GM21515 (cell line): ENCODE measurements around the gene SPIB.
A peak's percentile ranks its signal among the peaks of the same experiment; 100 is the strongest.

ENCODE experiments used
- ATAC-seq: cut with Tn5 transposase; IDR thresholded peaks from one replicate; pipeline ENCODE4 v1.9.1; 2021; ENCODE audit not compliant: unreplicated experiment

SPIB gene

DNA sequence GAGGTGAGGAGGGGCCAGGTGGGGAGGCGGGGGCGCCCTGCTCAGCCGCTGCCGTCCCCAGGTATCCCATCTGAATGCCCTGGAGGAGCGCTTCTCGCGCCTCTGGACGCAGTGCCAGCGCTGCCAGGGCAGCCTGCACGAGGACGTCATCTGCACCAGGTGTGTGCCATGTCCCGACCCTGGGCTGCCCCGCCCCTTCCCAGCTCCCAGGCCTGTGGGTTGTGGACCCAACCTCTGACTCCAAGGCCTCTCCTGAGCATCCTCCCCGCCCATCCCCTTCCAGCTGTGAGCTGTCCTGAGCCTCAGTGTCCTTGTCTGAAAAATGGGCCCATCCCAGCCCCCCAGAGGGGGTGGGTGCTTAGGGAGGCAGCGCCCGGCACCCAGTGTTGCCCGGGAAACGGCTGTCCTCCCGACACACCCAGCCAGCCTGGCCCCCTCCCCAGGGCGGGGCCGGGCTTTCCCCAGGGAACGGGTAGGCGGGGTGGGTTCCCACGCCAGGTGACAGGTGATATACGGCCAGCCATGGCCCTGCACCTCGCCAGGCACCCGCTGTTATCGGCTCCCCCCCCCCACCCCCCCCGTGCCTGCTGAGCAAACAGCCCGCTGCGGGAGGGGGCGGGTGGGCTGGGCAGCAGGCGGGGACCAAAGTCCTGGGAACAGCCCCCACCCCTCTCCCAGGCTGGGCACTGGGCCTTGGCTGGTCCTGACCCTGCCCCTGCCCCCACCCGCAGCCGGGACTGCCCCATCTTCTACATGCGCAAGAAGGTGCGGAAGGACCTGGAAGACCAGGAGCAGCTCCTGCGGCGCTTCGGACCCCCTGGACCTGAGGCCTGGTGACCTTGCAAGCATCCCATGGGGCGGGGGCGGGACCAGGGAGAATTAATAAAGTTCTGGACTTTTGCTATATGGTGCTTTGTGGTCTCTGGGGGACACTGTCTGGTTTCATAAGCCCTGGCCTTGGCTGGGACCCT is 1.3 kb upstream of the SPIB start:
- ATAC-seq = no peak

DNA sequence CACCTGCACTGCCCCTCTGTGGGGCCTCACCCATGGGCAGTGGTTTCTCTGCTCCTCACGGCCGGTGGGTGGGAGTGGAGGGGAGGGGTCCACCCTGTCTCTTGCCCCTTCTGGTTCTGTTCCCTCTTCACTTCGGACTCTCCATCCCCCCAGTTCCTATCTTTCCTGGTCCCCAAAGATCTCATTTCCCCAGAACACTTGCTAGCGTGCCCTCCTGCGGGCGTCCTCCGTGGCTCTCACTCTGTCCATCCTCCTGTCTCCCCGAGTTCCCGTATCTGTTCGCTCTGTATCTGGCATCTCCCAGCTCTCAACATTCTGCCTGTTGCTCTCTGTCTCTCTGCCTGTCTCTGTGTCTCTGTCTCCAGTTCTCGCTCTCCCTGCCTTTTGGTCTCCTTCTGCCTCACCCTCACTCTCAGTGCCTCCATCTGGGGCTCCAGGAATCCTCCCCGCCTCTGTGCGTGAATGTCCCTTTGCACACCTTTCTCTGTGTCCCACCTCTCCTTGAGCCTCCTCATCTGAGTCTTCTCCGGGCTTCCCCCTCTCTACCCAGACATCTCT is 363 bp downstream of the SPIB start:
- no peak for ATAC-seq

DNA sequence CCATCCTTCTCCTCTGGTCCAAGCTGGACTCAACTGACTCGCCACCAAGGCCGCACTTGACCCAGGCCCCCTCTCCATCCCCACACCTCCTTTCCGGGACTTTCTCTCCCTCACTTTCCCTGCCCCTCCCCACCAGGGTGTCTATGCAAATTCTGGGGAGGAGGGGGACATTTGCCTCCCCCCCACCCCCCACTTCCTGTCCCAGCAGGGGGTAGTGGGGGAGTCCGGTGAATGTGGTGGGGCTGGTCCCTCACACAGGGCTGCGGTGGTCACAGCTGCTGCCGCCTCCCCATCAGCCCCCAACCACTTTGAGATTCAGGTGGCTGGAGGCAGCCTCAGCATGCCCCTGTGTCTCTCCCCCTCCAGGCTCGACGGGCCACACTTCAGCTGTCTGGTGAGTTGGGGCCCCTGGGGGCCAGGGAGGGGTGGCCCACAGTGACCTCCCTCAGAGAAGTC is 870 bp downstream of the SPIB start:
- no peak for ATAC-seq

DNA sequence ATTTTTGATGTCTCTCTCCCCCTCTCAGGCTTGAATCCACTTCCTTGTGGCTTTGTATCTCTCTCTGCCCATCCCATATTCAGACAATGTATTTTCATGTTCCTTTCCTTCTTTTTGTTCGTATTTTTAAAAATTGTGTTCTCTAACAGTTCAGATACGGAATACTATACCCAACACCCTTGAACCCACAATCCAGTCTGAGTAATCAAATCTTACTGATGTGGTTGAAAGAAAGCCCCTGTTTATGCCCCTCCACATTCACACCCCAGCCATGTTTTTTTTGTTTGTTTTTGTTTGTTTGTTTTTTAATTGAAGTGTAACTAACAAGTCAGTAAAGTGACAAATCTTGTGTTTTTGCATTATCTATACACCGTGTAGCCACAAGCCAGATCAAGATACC is 1.4 kb downstream of the SPIB start:
- no peak for ATAC-seq

DNA sequence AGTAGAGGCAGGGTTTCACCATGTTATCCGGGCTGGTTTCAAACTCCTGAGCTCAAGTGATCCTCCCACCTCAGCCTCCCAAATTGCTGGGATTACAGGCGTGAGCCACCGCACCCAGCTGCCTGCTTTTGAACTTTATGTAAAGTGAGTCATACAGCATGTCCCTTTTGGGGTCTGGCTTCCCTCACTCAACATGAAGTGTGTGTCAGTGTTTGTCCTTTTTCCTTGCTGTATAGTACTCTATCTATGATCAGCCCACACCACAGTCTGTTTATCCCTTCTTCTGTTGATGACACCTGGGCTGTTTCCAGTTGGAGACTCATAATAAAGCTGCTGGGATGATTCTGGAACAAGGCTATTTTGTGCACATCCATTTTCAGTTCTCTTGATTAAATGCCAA is 2.1 kb downstream of the SPIB start:
- no peak for ATAC-seq

- ATAC-seq = no peak
Measured at GRCh38 chr19:50422397-50423278, 3.9 kb downstream of the SPIB start.

GRCh38 chr19:50423279-50424113 is 4.8 kb downstream of the SPIB start:
- no peak for ATAC-seq

DNA sequence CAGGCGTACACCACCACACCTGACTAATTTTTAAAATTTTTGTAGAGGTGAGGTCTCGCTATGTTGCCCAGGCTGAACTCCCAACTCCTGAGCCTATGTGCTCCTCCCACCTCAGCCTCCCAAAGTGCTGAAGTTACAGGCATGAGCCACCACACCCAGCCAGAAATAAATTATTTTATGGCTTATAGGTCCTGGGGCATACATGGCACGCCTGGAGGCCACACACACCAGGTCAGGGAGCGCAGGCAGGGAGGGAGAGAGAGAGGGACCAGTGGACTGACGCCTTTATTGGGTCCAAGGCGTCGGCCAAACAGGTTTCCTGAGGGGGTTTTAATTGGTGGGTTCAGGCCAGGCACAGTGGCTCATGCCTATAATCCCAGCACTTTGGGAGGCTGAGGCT is 6.8 kb downstream of the SPIB start:
- no peak for ATAC-seq

- ATAC-seq = no peak
Measured at GRCh38 chr19:50427318-50427925, 8.7 kb downstream of the SPIB start.

DNA sequence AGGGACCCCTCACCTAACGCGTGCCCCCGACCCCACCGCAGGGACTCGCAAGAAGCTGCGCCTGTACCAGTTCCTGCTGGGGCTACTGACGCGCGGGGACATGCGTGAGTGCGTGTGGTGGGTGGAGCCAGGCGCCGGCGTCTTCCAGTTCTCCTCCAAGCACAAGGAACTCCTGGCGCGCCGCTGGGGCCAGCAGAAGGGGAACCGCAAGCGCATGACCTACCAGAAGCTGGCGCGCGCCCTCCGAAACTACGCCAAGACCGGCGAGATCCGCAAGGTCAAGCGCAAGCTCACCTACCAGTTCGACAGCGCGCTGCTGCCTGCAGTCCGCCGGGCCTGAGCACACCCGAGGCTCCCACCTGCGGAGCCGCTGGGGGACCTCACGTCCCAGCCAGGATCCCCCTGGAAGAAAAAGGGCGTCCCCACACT is 9.3 kb downstream of the SPIB start:
- ATAC-seq = no peak

DNA sequence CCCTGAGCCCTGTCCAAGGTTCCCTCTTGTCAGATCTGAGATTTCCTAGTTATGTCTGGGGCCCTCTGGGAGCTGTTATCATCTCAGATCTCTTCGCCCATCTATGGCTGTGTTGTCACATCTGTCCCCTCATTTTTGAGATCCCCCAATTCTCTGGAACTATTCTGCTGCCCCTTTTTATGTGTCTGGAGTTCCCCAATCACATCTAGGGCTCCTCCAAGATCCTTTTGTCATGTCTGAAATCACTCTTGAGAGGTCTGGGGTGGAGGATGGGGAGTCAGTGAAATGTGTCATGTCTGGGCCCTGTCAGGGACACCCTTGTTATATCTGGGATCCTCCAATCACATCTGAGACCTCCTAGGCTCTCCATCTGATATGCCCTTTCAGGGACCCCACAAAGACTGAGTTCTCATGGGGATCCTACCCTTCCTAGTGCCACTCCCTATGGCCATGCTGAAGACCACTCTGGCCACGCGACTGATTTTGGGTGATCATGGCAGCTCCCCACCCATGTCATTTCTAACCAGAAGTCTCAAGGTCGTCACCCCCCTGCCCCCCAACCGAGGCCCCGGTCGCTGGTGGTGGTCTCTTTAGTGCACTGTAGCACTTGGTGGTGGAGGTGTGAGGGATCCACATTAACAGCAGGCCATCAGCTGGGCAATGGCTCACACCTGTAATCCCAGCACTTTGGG is 10.2 kb downstream of the SPIB start:
- no peak for ATAC-seq

GRCh38 chr19:50430888-50431342 is 12.2 kb downstream of the SPIB start:
- no peak for ATAC-seq

- peak; percentile 64 for ATAC-seq
Measured at GRCh38 chr19:50431343-50432220, 12.8 kb downstream of the SPIB start.

DNA sequence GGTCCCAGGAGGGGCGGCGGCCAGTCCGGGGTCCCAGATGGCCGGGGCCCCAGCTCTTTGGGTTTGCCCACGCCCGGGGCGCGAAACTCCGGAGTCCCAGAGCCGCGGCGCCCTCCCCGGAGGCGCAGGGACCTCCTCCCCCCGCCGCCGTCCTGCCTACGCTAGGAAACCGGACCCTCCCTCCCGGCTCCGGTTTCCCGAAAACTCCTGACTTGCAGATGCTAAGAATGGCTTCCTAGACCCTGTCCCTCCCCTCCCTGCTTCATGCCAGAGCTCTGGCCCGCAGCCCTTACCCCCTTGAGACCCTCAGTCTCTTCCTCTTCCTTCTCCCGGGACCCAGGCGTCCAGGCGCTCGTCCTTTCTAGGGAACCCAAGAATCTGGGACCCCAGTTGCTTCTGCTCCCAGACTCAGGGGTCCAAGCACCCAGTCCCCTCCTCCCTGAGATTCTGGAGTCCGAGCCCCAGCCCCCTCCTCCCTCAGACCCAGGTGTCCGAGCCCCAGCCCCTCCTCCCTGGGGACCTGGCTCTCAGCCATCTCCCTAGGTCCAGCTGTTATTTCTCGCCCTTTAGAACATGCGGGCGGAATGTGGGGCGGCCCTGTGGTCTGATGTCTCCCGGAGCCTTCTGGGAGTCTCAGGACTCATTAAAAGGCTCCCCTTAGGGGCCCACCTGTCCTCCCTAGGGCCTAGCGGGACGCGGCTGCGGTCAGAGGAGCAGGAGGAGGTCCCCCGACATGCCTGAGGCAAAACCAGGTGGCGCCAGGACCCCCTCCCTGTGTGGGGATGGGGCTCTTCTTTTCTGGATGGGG is 13.7 kb downstream of the SPIB start, which contains the start of gene MYBPC2:
Gene MYBPC2, plus strand, starts transcription at position 672 of the 808 bp plus-strand sequence. Its CDS starts 62 bp downstream, at position 734.
- peak; percentile 2 for ATAC-seq

- ATAC-seq = no peak
Measured at GRCh38 chr19:50433201-50434180, 14.8 kb downstream of the SPIB start.

- no peak for ATAC-seq
Measured at GRCh38 chr19:50434525-50434924, 15.8 kb downstream of the SPIB start.
